ENCODE data around the gene STARD10. TPM values are rescaled to one million over a fixed set of nuclear protein-coding genes. Genes with fewer than 3 reads are reported as not detected.

The STARD10 gene
- total and polyA plus RNA-seq, 2 experiments from 2014 or later: 16.6 to 20.5 TPM

- Histone ChIP-seq H3K4me2 (no peak overlapping the region), H3K9me2 (ENCODE audit: insufficient read depth) (no peaks in the 10 kb centered on the region), H3F3A (replicated peaks; ENCODE audit: low read depth) (no peaks in the 10 kb centered on the region; the same call in 1 of the 2 replicates), H3K27ac (ENCODE audit: low read depth) (no peak overlapping the region), H3K4me1 (ENCODE audit: insufficient read depth) (peaks cover 11% of the 10 kb centered on the region; the same call in 1 of the 2 replicates), H3K79me2 (replicated peaks; ENCODE audit: insufficient read depth) (no peaks in the 10 kb centered on the region), H3K36me3 (ENCODE audit: insufficient read depth) (no peaks in the 10 kb centered on the region), H3K27me3 (ENCODE audit: insufficient read depth) (no peaks in the 10 kb centered on the region), H2AFZ (no peak overlapping the region), H4K20me1 (replicated peaks; ENCODE audit: insufficient read depth) (no peaks in the 10 kb centered on the region), H3K4me3 (no peak overlapping the region)
- DNase-seq (ENCODE audit: low spot score) (no peak), ATAC-seq (no peak)
- no peak for TF ChIP-seq ZNF114 (CRISPR knock-in tag; IDR thresholded peaks at IDR 0.05)
- TF ChIP-seq NANOG (IDR thresholded peaks at IDR 0.05; ENCODE audit: borderline replicate concordance): no peak
- TF ChIP-seq STAT1 (IDR thresholded peaks at IDR 0.05; ENCODE audit: unreplicated experiment): no peak
- TF ChIP-seq EZH2phosphoT487 (IDR thresholded peaks at IDR 0.05; ENCODE audit: unreplicated experiment): no peak
- no peak for TF ChIP-seq CREB1 (CRISPR knock-in tag; IDR thresholded peaks at IDR 0.05; ENCODE audit: low read depth)
- TF ChIP-seq JUNB (IDR thresholded peaks at IDR 0.05; ENCODE audit: unreplicated experiment): no peak
- no peak for TF ChIP-seq CTCF (conservative IDR thresholded peaks at IDR 0.05; ENCODE audit: low read depth in 2 of 2)
- no peak for TF ChIP-seq POLR2AphosphoS5 (IDR thresholded peaks at IDR 0.05; ENCODE audit: low read depth)
- TF ChIP-seq REST (IDR thresholded peaks at IDR 0.05; ENCODE audit: unreplicated experiment): no peak
- H3K4me1 Mint-ChIP-seq: peaks cover 25% of the 10 kb centered on the region
- H3K27ac Mint-ChIP-seq: no peak overlapping the region
- no peaks in the 10 kb centered on the region for H3K9me3 Mint-ChIP-seq
- peaks cover 18% of the 10 kb centered on the region for H3K27me3 Mint-ChIP-seq (ENCODE audit: insufficient read depth, low read depth, poor library complexity)
- no peaks in the 10 kb centered on the region for H3K36me3 Mint-ChIP-seq (ENCODE audit: low read depth)
- H3K4me3 Mint-ChIP-seq: no peak overlapping the region
Observed at GRCh38 chr11:72769680-72770079, 24.2 kb downstream of the STARD10 start.

GRCh38 chr11:72768581-72768980, 25.3 kb downstream of the STARD10 start:
- Mint-ChIP-seq H3K4me3 (no peak overlapping the region; the same call in 2 of the 3 replicates), H3K27ac (peak overlapping the region; percentile 71), H3K4me1 (peaks cover 34% of the 10 kb centered on the region), H3K9me3 (no peaks in the 10 kb centered on the region), H3K27me3 (ENCODE audit: insufficient read depth, low read depth, poor library complexity) (peaks cover 18% of the 10 kb centered on the region), H3K36me3 (ENCODE audit: low read depth) (no peaks in the 10 kb centered on the region)
- no peaks in the 10 kb centered on the region; the same call in 1 of the 2 replicates for H3F3A ChIP-seq (replicated peaks; ENCODE audit: low read depth)
- no peak for DNase-seq (ENCODE audit: low spot score)
- H3K4me2 ChIP-seq: no peak overlapping the region
- H2AFZ ChIP-seq: no peak overlapping the region
- H3K27ac ChIP-seq (ENCODE audit: low read depth): no peak overlapping the region
- no peaks in the 10 kb centered on the region for H4K20me1 ChIP-seq (replicated peaks; ENCODE audit: insufficient read depth)
- H3K36me3 ChIP-seq (ENCODE audit: insufficient read depth): no peaks in the 10 kb centered on the region
- H3K9me2 ChIP-seq (ENCODE audit: insufficient read depth): no peaks in the 10 kb centered on the region
- peak; percentile 11 for ATAC-seq
- H3K4me3 ChIP-seq: no peak overlapping the region
- H3K79me2 ChIP-seq (replicated peaks; ENCODE audit: insufficient read depth): no peaks in the 10 kb centered on the region
- no peaks in the 10 kb centered on the region for H3K27me3 ChIP-seq (ENCODE audit: insufficient read depth)
- H3K4me1 ChIP-seq (ENCODE audit: insufficient read depth): peaks cover 14% of the 10 kb centered on the region; the same call in 1 of the 2 replicates
- TF ChIP-seq ZNF462 (CRISPR knock-in tag; IDR thresholded peaks at IDR 0.05) (no peak), EZH2phosphoT487 (IDR thresholded peaks at IDR 0.05; ENCODE audit: unreplicated experiment) (no peak), EZH2 (IDR thresholded peaks at IDR 0.05; ENCODE audit: low read depth, unreplicated experiment) (no peak)

All from GM23338 (cell line).